Retinal pigment epithelial cell (primary cell): Measurements from ENCODE around the gene PSIP1.

Experiments used
- DNase-seq: peaks from one replicate; pipeline ENCODE4 v3.0.0-alpha.2; 2010; ENCODE audit warnings: low read depth
- H3K4me3 ChIP-seq: 2 replicates; pipeline ENCODE4 v1.5.1; 2011; ENCODE audit warnings: mild to moderate bottlenecking, low read length, control low read depth, moderate library complexity
- CTCF ChIP-seq: conservative IDR thresholded peaks from 2 replicates; pipeline ENCODE4 v1.5.1; 2011; ENCODE audit warnings: low read depth, low read length, control low read depth, inconsistent platforms

Gene PSIP1

GRCh38 chr9:15521254-15521653 lies 10.5 kb upstream of the PSIP1 start:
- H3K4me3 ChIP-seq = no peak overlapping the region
- no peak for TF ChIP-seq CTCF
- no peak for DNase-seq

GRCh38 chr9:15519831-15520230 lies 9.1 kb upstream of the PSIP1 start:
- no peak for DNase-seq
- no peak overlapping the region for H3K4me3 ChIP-seq
- TF ChIP-seq CTCF = no peak

- H3K4me3 ChIP-seq = no peak overlapping the region
- peak; percentile 27 for TF ChIP-seq CTCF
- DNase-seq = no peak
These were observed 2.6 kb upstream of the PSIP1 start for GRCh38 chr9:15513335-15513734.

GRCh38 chr9:15512889-15513288 lies 2.1 kb upstream of the PSIP1 start:
- no peak for DNase-seq
- H3K4me3 ChIP-seq = no peak overlapping the region
- no peak for TF ChIP-seq CTCF

- TF ChIP-seq CTCF = no peak
- no peak overlapping the region for H3K4me3 ChIP-seq
- no peak for DNase-seq
These were observed 1.4 kb upstream of the PSIP1 start for GRCh38 chr9:15512204-15512603.

- TF ChIP-seq CTCF = no peak
- no peak for DNase-seq
- H3K4me3 ChIP-seq = peak overlapping the region; percentile 89
These were observed 610 bp downstream of the PSIP1 start for GRCh38 chr9:15509931-15510788.

- no peak overlapping the region for H3K4me3 ChIP-seq
- TF ChIP-seq CTCF = no peak
- no peak for DNase-seq
These were observed 4.8 kb downstream of the PSIP1 start for GRCh38 chr9:15505921-15506320.
